Activated CD4-positive, CD25-positive, alpha-beta regulatory T cell treated with anti-CD3 and anti-CD28 coated beads, Interleukin-2, amount 50 U/mL, for 72 hours (primary cell): Measurements from ENCODE around the gene PCDHGB2.
"Not testable (repeated sequence)": the region's sequence is repeated elsewhere in the genome, so short reads cannot be mapped to it uniquely, and the experiment has no call there.

Experiments used
- DNase-seq: peaks from one replicate; pipeline ENCODE4 v3.0.0; 2021

Gene PCDHGB2

DNA sequence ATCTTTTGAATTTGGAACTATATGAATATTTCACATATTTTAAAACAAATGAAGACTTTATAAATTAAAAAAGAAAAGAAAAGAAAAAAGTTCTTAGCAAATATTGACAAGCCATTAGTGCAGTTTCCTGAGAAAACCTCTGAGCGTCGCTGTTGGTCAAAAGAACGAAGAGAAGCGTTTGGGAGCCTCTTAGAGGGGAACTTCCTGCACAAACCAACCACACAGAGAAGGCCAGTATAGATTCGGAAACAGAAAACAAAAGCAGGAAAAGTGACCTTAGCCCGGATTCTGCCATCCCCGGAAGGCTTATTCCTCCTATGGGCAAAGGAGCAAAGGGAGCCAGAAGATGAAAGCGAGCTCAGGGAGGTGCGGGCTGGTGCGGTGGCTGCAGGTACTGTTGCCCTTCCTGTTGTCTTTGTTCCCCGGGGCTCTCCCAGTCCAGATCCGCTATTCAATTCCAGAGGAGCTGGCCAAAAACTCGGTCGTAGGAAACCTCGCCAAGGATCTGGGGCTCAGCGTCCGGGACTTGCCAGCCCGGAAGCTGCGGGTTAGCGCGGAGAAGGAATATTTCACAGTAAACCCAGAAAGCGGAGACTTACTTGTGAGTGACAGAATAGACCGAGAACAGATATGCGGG is at the start of gene PCDHGB2:
PCDHGB2 (plus strand) TSS at position 205 of the 637 bp plus-strand sequence; CDS start at position 347, 142 bp downstream.
- DNase-seq = no peak

DNA sequence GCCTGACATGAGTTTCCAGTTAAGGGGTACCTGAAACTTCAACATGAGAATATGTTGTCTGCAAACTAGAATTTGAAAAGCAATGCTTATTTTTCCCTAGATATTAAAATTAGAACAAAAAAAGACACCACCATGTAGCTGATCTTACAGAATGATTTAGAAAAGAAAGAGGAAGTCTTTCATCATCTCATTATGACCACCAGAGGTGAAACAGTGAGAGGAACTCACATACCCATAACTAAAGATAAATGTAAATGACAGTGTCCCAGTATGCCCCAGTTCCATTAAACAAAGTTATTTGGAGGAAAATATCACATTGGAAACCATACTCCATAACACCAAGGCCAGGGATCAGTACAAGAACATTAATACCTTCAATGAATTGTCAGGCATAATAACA is 46.1 kb upstream of the PCDHGB2 start:
- DNase-seq = no peak

DNA sequence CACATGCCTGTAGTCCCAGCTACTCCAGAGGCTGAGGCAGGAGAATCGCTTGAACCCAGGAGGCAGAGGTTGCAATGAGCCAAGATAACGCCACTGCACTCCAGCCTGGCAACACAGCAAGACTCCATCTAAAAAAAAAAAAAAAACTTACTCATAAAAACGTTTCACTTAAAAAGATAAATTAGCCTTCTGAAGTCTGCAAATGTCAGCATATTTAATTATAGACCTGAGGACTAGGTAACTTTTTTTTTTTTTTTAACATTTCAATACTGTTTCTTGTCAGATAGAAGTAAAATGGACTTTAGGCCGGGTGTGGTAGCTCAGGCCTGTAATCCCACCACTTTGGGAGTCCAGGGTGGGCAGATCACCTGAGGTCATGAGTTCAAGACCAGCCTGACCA is 42.8 kb upstream of the PCDHGB2 start:
- DNase-seq = not testable (repeated sequence)

DNA sequence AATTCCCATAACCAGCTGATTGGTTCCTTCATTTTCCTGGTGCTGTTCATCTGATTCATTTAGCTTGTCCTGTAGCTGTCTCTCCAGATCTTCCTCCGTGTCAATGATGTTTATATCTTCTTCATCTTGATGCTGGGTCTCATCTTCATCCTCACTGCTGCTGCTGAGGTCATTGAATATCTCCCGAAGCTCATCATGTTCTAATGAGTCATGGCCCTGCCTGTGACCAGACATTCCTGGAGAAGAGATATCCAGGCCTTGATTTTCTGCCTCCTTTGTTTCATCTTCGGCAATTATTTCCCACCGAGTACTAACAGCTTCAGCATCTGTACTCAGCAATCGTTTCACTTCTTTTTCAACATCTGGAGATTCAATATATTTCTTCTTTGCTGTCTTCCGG is 40.6 kb upstream of the PCDHGB2 start:
- no peak for DNase-seq

DNA sequence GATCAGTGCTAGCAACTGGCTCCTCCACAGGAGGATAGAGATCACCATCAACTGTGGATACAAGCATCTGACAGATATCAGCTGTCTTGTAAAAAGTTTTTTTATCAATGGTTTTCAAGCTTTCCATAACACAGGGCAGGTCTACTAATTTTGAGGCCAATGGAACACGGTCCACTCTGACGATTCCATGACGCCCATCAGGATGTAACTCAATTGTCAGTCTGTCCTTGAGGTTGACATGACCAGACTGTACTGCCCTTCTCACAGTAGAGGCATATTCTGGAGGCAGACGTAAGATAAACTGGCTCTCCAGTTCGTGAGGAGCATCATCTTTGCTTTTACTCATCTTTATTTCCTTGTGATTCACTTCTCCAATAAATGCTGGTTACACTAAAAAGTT is 40.1 kb upstream of the PCDHGB2 start:
- no peak for DNase-seq

DNA sequence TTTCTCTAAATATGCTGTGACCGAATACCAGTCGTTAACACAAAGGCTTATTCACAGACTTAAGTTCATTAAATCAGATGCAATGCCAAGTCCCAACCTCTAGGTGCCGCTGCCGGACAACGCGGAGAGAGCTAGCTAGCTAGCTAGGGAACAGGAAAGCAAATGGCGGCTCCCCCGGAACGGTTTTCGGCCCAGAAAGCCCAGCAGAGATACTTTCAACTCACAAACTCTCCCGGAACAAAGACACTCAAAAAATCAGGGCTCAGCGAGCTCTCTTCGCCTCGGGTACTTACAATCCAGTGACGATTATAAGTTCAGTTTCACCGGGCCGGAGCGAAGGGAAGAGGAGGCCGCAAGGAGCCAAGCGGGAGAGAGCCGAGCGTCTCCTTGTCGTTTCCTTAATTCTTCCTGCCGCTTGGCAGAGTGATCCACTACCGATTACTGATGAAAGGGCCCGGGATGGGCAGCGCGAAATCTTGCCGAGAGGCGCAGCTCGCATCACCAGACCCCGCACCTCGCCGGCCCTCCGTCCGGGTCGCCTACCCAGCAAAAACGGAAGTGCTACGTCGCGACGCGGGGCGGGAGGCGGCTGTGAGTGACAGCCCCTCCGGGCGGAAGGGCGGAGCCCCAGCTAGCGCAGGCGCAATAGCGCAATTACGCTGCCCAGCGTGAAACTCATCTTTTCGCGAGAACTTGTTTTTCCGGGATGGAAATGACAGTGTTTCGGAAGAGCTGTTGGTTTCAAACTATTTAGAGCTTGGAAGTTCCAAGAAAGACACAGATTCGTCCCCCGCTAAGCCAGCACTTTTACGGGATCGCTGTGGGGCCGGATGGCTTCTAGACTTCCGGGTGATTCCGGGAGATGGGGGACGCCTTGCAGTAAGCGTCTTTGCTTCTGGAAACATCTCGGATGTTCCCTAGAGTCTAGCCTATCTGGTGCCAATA is 39.3 kb upstream of the PCDHGB2 start, which contains the start of gene TAF7:
TAF7 (minus strand) TSS at position 560 of the 945 bp plus-strand sequence. CDS start 740 bp downstream, outside the sequence.
- DNase-seq = peak; percentile 93

DNA sequence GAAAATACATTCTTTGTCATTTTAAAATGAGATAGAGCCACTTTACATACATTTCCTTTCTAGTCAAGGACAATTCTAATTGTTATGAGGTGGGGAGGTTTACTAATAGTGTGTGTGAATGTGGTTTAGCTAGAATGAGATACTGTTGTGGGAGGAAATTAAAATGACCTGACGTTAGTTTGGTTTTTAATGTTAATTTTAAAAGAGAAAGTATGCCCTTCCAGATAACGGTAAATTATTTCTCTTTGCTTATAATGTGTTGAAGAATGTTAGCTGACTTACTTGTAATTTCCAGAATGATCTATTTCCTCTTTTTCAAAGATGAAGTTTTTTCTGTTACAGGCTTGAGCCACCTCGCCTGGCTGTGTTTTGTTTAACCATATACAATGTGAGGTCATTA is 37.5 kb upstream of the PCDHGB2 start:
- DNase-seq = no peak

DNA sequence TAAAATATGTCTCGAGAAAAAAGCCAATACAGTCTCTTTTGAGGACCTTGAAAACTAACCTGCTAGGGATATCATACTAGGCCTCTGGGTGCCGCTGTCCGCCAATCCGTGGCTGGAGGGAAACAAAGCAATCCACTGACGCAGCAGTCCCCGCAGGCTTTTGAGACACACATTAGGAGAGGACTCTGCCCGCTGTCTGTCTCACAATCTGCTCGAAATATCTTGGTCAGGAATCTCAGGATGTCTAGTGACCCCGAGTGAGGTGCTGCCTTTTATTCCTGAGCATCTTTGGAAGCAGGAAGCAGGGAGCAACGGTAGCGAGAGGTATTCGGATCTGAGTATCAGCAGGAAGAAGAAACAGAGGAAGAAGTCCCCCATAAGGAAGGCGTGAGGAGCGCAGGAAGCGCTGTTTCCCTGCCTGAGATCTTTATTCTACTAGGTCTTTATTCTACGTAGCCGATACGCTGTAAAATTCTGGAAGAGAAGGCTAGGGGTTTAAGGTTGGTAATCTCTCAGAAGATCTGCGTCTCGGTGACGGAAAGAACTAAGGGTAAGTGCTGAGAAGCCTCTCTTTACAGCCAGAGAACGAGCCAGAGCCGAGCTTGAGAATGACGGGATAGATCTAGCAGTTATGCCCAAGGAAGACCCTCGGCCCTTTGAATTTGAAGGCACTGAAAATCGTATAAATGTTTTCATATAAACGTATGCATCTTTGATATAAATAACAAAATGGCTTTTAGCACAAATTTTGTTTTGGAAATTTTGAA is 33.5 kb upstream of the PCDHGB2 start:
- DNase-seq = peak; percentile 52

DNA sequence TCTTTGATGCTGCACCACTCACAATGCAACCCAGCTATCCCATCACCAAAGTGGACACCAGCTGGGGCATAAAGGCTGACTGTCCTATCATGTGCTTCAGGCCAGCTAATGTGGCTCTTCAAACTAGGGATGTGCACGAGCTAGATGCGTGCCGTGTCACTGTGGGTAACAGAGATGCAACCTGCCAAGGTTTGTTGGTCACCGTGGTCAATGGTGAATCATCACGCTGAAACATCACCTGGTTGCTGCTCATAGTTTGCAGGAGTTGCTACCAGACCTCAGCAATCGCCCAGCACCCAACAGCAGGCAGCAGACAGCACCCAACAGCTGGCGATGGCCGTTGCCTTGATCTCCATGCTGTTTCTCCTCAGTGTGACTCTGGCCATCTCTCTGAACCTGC is 31.6 kb upstream of the PCDHGB2 start:
- no peak for DNase-seq

DNA sequence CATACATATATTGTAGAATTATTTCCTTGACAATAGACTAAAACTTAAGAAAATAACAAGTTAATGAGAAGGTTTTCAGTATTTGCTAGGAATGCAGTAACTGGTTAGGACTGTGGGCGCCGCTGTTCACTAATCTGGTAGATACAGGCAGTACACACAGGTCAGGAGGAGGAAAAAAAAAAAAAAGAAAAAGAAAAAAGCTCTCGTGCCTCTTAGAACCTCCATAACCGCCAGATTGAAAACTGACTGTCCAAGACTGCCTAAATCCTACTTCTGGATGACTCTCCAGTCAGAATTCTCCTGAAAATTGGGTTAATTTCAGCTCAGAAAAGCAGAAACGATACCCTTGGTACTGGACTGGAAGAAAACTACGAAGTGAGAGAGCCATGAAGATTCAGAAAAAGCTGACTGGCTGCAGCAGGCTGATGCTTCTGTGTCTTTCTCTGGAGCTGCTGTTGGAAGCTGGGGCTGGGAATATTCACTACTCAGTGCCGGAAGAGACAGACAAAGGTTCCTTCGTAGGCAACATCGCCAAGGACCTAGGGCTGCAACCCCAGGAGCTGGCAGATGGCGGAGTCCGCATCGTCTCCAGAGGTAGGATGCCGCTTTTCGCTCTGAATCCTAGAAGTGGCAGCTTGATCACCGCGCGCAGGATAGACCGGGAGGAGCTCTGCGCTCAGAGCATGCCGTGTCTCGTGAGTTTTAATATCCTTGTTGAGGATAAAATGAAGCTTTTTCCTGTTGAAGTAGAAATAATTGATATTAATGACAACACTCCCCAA is 29.3 kb upstream of the PCDHGB2 start, which contains the start of gene PCDHGA1:
PCDHGA1 (plus strand) TSS at position 216 of the 782 bp plus-strand sequence.
- no peak for DNase-seq

DNA sequence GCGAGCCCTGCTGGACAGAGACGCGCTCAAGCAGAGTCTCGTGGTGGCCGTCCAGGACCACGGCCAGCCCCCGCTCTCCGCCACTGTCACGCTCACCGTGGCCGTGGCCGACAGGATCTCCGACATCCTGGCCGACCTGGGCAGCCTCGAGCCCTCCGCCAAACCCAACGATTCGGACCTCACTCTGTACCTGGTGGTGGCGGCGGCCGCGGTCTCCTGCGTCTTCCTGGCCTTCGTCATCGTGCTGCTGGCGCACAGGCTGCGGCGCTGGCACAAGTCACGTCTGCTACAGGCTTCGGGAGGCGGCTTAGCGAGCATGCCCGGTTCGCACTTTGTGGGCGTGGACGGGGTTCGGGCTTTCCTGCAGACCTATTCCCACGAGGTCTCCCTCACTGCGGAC is 27.2 kb upstream of the PCDHGB2 start:
- not testable (repeated sequence) for DNase-seq

DNA sequence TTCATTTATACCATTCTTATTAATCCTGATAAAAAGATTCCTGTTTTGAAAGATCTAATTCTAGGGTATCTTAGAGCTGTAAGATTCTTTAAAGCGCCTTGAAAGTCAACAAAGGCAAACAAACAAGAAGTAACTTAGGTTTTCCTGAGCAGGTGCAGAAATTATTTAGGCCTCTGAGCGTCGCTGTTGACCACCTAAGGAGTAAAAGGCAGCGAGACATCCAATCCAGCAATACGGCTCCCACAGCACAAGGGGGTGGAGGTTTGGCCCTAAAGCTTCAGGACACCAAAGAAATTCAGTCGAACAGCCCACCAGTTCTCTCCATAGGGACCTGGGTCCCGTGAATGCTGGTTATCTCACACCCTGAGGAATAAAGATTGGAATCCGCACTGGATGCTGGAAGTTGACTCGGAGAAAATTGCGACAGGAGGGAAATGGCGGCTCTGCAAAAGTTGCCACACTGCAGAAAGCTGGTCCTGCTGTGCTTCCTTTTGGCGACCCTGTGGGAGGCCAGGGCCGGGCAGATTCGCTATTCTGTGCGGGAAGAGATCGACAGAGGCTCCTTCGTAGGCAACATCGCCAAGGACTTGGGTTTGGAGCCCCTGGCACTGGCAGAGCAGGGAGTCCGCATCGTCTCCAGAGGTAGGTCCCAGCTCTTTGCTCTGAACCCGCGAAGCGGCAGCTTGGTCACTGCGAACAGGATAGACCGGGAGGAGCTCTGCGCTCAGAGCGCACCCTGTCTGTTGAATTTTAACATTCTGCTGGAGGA is 21.1 kb upstream of the PCDHGB2 start, which contains the start of gene PCDHGA2:
PCDHGA2 (plus strand) TSS at position 223 of the 769 bp plus-strand sequence.
- no peak for DNase-seq

DNA sequence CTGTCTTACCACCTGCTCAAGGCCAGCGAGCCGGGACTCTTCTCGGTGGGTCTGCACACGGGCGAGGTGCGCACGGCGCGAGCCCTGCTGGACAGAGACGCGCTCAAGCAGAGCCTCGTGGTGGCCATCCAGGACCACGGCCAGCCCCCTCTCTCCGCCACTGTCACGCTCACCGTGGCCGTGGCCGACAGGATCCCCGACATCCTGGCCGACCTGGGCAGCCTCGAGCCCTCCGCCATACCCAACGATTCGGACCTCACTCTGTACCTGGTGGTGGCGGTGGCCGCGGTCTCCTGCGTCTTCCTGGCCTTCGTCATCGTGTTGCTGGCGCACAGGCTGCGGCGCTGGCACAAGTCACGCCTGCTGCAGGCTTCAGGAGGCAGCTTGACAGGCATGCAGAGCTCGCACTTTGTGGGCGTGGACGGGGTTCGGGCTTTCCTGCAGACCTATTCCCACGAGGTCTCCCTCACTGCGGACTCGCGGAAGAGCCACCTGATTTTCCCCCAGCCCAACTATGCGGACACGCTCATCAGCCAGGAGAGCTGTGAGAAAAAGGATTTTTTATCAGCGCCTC is 18.9 kb upstream of the PCDHGB2 start:
- not testable (repeated sequence) for DNase-seq

DNA sequence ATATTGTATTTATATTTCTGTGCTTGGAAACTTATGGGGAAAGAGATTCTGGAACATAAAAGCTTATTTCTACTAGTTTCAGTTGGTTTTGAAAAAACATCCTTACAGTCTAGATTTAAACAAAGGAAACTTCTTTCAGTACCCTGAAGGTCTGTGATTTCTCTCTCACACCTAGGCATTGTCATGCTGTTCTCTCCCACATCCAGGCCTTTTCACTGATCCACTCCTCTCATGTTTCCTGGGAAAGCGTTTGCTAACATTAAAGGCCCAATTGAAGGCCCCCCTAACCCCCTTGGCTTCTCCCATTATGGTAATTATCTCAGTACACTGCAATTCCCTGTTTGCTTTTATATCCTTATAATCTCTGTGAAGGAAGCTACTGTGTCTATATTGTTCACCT is 17.0 kb upstream of the PCDHGB2 start:
- no peak for DNase-seq

DNA sequence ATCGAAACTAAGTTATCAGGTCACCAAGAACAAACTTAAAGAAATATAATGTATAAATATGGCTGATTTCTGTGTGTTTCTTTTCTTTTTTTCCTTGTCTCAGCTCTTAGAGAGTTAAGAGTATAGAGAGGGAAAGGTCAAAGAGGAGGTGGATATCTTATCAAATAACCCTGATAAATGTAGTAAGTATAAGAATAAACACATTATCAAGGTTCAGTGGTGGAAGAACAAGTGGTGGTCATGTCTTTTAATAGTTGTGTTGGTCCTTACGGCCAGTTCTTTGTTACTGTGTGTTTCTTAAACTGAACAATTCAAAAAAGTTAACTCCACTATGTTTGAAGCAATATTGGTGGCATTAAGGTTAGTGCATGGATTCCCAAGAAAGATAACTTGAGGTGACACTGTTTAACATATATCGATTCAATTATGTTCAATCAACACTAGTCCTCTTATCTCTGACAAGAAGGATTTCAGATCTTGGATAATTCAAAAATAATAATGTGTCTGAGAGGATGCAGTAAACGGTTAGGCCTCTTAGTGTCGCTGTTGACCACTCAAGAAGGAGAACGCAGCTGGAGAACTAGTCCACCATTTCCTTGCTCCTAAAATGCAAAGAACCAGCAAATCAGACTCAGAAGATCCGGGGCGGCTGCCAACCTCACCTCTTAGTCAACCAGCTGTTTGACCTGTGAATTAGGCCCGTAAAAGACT is 16.4 kb upstream of the PCDHGB2 start, which contains the start of gene PCDHGA3:
PCDHGA3 (plus strand) TSS at position 588 of the 711 bp plus-strand sequence. CDS start 205 bp downstream, outside the sequence.
- no peak for DNase-seq

DNA sequence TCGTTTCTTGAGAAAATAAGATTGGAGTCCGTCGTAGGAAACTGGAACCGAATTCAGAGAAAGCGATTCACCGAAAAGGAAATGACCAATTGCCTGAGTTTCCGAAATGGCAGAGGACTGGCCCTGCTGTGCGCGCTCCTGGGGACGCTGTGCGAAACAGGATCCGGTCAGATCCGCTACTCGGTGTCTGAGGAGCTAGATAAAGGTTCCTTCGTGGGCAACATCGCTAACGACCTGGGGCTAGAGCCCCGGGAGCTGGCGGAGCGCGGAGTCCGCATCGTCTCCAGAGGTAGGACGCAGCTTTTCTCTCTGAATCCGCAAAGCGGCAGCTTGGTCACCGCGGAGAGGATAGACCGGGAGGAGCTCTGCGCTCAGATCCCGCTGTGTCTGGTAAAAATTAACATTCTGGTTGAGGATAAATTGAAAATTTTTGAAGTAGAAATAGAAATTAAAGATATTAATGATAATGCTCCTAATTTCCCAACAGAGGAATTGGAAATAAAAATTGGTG is 15.8 kb upstream of the PCDHGB2 start:
- DNase-seq = no peak

DNA sequence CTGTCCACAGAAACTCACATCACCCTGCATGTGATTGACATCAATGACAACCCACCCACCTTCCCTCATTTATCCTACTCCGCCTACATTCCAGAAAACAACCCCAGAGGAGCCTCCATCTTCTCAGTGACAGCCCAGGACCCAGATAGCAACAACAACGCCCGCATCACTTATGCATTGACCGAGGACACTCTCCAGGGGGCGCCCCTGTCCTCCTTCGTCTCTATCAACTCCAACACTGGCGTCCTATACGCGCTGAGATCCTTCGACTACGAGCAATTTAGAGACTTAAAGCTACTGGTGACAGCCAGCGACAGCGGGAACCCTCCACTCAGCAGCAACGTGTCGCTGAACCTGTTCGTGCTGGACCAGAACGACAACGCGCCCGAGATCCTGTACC is 14.5 kb upstream of the PCDHGB2 start:
- no peak for DNase-seq

DNA sequence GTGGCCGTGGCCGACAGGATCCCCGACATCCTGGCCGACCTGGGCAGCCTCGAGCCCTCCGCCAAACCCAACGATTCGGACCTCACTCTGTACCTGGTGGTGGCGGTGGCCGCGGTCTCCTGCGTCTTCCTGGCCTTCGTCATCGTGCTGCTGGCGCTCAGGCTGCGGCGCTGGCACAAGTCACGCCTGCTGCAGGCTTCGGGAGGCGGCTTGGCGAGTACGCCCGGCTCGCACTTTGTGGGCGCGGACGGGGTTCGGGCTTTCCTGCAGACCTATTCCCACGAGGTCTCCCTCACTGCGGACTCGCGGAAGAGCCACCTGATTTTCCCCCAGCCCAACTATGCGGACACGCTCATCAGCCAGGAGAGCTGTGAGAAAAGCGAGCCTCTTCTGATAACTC is 13.8 kb upstream of the PCDHGB2 start:
- not testable (repeated sequence) for DNase-seq

DNA sequence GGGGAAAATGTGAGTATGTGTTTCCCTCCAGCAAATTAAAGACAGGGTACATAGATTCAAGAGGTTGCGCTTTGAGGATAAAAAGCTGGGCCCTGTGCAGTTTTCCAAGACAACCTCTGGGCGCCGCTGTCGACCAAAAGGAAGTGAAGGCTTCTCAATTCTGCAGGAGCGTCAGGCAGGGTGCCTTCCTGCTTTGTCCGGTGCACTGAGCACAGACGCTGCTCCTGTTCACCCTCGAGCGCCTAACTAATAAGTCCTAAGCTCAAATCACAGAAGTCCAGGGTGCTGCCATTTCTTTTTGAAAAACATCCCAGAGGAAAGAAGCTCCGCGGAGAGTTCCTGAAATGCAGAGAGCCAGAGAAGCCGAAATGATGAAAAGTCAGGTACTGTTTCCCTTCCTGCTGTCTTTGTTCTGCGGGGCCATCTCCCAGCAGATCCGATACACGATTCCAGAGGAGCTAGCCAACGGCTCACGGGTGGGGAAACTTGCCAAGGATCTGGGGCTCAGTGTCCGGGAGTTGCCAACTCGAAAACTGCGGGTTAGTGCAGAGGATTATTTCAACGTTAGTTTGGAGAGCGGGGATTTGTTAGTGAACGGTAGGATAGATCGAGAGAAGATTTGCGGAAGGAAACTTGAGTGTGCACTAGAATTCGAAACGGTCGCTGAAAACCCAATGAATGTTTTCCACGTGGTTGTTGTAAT is 9.7 kb upstream of the PCDHGB2 start, which contains the start of gene PCDHGB1:
PCDHGB1 (plus strand) TSS at position 183 of the 703 bp plus-strand sequence; CDS start at position 345, 162 bp downstream.
- no peak for DNase-seq
